Measurements from ENCODE around the gene NUDT4.
"Not testable (repeated sequence)": the region's sequence is repeated elsewhere in the genome, so short reads cannot be mapped to it uniquely, and the experiment has no call there.

The NUDT4 gene

DNA sequence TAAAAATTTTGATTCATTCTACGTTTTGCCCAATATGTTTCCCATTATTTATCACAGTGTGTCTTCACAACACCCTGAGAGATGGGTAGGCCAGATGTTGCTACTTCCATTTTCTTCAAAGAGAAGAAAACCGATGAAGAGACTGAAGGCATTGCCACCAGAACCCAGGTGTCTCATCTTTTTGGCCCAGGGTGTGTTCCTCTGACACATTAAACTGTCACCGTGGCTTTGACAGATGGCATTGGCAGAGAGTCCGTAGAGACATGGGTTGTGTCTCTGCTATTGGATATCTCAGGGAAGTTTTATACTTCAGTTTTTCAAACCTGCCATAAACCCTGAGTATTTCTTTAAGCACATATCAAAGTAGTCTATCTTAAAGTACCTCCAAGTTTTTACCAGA is 11.3 kb upstream of the NUDT4 start:
- H3K4me3 ChIP-seq (ENCODE audit: low read depth, low read length), result no peak overlapping the region

DNA sequence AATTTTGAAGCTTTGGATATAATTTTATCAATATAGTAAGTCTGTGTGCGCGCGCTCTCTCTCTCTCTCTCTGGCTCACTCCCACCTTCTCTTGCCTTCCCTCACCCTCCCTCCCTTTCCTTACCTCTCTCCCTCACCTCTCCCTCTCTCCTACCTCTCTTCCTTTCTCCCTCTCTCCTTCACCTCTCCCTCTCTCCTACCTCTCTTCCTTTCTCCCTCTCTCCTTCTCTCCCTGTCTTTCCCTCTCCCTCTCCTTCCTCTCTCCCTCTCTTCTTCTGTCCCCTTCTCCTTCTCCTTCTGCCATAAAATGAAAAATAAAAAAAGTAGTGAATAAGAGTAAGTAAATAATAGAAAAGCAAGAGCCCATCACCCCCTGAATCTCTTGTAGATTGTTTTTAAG is 9.0 kb upstream of the NUDT4 start:
- H3K4me3 ChIP-seq (ENCODE audit: low read depth, low read length), result no peak overlapping the region

DNA sequence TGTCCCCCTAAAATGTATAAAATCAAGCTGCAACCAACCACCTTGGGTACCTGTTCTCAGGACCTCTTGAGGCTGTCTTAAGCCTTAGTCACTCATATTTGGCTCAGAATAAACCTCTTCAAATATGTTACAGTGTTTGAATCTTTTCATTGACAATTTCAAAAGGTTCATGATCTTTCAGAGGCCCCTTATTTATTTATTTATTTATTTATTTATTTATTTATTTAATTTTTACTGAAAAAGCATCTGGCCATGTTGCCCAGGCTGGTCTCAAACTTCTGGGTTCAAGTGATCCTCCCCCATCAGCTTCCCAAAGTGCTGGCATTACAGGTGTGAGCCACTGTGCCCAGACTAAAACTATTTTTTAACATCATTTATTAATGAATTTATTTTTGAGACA is 8.2 kb upstream of the NUDT4 start:
- H3K4me3 ChIP-seq (ENCODE audit: low read depth, low read length), result no peak overlapping the region

DNA sequence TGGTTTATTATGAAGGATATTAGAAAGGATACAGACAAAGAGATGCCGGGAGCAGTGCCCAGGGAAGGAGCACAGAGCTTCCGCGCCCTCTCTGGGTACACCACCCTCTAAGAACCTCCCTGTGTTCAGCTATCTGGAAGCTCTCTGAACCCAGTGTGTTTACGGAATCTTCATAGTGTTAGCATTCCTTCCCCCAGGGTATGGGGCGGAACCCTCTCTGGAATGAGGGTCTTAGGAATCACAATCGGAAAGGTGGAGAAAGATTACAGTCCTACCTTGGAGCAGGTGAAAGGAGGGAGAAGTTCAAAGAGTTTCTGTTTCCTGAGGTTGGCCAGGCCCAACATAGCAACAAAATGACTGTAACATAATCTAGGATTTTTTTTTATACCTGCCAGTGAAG is 6.8 kb upstream of the NUDT4 start:
- H3K4me3 ChIP-seq (ENCODE audit: low read depth, low read length), result no peak overlapping the region

DNA sequence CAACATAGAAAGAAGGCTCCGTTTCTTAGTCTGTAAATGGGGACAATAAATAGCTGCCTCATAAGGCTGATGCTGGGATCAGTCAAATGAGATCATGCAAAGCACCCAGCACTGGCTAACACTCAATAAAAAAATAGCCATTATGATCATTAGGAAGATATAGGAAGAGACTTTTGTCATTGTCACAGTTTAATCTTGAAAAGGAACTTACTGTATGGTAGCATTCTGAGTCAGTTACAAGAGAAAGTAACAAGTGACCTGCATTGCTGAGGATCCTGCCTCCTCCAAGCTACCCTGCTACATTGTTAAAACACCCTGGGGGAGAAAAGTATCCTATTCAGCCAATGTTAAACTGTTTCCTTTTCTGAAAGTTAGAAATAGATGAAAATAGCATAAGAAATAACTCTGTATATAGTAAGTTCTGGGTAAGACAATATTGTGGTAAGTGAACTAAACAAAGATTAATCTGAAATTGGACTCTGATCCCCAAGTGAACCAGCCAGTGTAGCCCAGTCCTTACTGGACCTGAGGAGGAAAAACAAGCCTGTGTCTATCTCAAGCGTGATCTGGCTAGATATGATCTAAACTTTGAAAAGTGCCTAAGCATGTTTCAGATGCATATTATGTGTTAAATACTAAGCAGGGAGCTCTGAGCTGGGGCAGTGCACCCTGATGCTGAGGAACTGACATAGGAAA is 3.6 kb upstream of the NUDT4 start:
- no peak overlapping the region for H3K4me3 ChIP-seq (ENCODE audit: low read depth, low read length)

DNA sequence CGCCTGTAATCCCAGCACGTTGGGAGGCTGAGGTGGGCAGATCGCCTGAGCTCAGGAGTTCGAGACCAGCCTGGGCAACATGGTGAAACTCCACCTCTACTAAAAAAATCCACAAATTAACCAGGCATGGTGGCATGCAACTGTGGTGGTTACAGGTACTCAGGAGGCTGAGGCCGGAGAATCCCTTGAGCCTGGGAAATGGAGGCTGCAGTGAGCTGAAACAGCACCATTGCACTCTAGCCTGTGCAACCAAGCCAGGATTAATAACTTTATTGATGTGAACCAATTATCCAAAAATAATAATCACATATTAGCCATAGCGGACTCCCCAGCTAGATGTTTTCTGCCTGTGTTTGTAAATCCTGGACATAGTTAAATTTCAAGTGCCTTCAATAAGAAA is 1.8 kb upstream of the NUDT4 start:
- H3K4me3 ChIP-seq (ENCODE audit: low read depth, low read length), result no peak overlapping the region

DNA sequence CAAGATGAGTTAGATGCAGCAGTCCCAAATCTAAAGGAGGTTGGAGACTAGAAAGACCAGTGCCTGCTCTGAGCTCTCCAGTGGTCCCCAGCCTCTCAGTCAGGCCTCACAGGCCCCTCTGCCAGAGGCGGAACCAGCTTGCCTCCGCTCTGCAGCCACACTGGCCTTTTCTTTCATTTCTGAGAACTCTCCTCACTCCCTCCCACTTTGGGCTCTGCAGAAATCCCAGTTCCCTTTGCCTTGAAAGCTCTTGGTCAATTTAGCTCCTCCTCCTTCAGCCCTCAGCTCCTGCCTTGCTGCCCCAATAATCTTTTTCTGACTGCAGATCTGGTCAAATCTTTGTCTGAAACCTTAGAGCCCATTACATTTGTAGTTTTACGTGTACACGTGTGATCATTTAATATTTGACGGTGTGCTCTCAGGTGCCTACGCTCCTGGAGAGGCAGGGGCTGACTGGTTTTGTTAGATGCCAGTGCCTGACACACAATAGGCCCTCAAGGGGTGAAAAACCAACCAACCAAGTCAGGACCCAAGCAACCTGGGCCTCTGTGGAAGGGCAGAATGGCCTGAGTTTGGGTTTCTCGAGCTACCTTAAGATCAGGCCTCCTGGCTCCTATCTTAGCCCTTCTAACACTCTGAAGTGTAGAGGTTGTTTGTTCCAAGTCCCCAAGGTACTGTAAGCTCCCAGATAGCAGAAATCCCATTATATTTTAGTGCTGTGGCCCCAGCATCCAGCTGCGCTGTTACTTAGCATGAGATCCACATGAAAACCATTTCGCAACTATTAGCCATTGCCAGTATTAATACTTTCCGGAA is 1.1 kb upstream of the NUDT4 start:
- H3K4me3 ChIP-seq (ENCODE audit: low read depth, low read length), result peak overlapping the region; percentile 73

DNA sequence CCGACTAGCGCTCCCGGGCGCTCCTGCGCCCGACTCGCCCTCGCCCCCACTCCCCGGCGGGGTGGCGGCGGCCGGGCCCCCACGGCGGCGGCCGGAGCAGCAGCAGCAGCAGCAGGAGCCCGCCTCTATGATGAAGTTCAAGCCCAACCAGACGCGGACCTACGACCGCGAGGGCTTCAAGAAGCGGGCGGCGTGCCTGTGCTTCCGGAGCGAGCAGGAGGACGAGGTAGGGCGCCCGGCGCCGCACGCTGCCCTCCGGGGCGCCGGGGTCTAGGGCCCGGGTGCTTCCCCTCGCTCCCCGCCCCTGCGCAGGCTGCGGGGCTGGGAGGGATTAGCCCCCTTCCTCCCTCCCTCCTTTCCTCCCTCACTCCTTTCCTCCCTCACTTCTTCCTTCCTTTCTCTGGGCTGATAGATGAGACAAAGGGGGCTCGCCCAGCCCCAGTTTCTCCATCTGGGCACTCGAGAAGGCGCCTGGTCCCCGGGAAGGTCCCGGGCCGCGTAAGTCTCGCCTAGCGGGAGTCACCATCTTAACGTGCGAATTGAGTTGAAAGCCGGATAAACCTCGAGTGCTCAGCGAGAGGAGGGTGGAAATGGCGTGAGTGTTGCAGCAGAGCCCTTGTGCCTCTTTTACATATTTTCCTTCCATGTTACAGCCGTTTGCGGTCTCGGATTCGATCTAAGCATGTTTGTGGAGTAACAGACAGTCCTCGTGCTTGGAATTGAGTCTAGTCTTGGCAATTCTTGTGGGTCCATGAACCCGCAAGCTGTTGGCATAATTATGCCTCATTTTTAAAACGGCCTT is 672 bp downstream of the NUDT4 start:
- H3K4me3 ChIP-seq (ENCODE audit: low read depth, low read length), result peak overlapping the region; percentile 82

DNA sequence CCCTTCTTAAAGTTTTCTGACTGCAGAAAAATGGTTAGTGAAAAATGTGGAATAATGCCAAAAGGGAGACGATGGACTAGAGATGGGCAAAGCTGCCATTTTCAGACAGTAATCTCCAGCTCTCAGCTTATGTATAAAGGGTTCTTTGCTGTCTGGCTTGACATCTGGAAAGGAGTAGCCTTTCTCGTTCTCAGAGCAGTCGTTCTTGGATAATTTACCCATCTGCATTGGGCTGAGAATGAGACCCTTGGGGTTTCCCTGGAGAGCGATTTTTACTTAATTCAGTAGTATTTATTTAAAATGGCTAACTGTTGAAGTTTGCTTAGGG is 1.2 kb downstream of the NUDT4 start:
- H3K4me3 ChIP-seq (ENCODE audit: low read depth, low read length), result peak overlapping the region; percentile 82

DNA sequence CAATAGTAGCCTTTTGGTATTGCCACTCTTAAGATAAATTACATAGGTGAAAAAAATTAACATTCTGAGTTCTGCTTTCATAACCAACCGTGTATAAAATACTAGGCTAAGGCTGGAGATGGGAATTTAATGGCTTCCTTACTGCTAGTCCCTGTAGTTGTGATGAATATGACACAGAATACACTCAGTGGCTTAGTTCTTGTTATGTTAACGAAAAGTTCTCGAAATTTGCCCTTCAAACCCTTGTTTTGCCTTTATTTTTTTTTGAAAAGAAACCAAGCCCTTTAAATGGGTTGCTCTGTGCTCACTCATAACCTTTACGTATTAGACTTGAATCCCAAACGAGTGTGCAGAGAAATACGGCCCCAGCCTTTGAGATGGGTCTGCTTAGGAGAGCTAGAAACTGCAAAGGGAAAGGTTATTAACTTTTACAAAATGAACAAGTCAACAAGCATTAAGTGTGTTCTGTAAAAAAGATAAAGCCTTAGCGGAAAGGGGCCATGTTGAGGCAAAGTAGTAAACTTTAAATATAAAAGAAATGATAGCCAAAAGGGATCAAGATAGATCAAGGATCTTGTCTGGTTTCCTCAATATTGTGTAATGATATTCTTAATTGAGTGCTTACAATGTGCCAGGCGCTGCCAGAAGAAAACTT is 1.7 kb downstream of the NUDT4 start:
- peak overlapping the region; percentile 82 for H3K4me3 ChIP-seq (ENCODE audit: low read depth, low read length)

DNA sequence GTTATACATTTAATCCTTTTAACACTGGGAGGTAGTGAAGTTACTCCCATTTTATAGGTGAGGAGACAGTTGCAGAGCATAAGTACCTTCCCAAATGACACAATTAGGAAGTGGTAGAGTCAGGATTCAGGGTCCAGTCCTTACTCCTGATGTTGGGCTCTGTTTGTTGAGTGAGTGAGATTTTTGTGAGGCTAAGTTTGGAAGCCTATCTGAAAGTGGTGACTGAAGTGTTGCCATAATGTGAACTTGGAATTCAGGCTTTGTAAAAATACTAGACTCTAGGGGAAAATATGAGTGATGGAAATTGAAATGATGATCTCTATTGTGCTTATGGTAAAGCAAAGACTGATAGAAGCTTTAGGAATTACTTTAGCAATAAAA is 2.2 kb downstream of the NUDT4 start:
- peak overlapping the region; percentile 82 for H3K4me3 ChIP-seq (ENCODE audit: low read depth, low read length)

DNA sequence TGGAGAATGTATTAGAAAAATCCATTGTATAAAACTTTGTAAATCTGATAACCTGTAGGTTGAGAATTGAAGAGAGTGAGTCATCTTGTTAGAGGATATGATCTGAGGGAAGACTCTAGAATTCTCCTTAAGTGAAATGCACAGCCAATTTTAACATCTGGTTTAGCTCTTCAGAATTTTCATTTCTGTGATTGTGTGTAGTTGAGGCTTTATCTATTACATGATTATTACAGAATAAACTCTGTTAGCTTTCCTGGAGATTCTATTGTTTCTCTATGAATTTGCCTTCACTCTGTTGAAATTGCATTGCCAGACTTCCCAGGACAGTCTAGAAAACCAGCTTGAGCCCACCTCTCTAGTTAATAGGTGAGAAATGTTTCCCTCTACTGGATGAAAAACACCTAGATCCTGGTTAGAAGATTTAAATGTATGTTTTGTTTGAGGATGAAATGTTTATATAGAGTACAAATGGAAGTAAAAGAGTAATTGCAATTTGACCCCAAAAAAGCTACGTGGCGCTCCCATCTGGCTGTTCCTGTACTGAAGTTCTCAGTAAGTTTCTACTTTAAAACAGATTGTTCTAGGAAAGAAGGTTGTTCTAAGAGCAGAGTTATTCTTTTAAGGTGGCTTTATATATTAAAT is 2.9 kb downstream of the NUDT4 start:
- H3K4me3 ChIP-seq (ENCODE audit: low read depth, low read length), result peak overlapping the region; percentile 82

DNA sequence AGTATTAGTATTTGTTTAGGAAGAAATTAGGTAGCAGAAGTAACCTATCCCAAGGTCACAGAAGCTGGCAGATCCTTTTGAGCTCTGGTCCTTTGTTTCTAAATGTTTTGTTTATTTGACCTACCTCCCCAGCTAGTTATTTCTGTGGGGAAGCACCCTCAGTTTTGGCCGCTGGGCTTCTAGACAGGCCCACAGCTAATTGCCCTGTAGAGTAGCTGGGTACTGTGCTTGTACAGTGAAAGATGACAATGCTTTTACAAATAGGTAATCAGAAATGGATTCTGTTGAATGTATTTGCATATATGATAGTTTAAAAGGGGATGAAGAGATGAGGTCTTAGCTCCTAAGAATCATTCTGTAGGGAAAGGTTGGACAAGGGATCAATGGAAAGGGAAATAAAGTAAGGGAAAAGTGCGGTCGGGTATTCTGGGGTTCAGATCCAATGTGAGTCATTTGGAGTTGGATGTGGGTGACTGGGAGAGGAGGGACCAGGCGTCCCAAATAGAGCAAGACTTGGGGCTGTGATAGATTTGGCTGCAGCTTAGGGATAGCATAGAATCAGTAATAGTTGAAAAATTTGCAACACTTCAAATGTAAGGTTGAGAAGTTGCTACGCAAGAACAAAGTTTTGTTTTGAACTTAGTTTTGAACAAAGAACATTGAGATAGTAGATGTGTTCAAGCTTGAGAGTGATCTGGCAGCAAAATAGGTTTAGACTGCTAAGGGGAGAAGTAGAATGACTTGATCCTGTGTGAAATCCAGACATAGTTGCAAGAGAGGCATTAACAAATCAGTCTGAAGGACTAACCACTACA is 3.6 kb downstream of the NUDT4 start:
- H3K4me3 ChIP-seq (ENCODE audit: low read depth, low read length), result no peak overlapping the region

DNA sequence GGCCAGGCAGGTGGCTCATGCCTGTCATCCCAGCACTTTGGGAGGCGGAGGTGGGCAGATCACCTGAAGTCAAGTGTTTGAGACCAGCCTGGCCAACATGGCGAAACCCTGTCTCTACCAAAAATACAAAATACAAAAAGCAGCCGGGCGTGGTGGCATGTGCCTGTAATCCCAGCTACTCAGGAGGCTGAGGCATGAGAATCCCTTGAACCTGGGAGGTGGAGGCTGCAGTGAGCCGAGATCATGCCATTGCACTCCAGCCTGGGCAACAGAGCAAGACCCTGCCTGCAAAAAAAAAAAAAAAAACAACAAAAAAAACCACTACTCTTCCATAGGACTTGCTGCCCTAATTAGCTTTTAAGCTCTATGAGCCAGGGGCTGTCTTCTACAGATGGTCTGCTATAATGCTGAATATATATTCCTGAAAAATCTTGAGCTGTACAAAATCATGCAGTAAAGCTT is 4.3 kb downstream of the NUDT4 start:
- H3K4me3 ChIP-seq (ENCODE audit: low read depth, low read length), result not testable (repeated sequence)

DNA sequence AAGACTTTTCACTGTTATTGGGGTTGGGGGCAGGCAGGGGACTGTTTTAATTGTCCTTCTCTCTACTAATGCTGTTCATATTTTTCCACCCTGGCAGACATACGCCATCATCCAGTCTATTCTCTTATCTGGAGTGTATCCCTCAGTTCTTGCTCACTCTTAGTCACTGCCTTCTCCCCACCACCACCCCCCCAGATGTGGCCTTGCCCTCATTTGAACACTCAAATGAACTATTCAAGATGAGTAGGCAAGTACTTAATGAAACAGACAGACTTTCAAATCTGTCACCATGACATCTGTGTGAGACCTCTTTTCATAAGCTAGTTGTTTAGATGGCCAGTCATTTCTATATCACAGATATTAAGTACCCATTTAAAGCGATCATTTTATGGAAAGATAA is 10.1 kb downstream of the NUDT4 start:
- H3K4me3 ChIP-seq (ENCODE audit: low read depth, low read length), result no peak overlapping the region

DNA sequence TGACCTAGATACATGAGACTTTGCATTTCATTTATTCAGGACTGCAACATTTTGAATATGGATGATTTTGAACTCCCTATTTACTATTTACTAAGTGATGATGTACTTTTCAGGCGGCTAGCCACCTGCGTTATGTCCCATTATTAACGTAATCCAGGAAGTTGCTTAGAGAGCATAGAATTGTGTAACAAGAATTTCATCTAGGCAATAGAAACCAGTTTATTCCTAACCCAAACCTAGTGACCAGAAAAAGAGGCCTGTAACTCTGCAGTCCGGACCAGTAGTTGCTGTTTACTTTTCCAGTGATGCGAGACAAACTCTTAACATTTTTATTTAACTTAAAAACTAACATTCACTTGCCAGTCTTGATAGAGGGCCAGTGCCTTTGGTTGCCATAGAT is 12.3 kb downstream of the NUDT4 start:
- no peak overlapping the region for H3K4me3 ChIP-seq (ENCODE audit: low read depth, low read length)

DNA sequence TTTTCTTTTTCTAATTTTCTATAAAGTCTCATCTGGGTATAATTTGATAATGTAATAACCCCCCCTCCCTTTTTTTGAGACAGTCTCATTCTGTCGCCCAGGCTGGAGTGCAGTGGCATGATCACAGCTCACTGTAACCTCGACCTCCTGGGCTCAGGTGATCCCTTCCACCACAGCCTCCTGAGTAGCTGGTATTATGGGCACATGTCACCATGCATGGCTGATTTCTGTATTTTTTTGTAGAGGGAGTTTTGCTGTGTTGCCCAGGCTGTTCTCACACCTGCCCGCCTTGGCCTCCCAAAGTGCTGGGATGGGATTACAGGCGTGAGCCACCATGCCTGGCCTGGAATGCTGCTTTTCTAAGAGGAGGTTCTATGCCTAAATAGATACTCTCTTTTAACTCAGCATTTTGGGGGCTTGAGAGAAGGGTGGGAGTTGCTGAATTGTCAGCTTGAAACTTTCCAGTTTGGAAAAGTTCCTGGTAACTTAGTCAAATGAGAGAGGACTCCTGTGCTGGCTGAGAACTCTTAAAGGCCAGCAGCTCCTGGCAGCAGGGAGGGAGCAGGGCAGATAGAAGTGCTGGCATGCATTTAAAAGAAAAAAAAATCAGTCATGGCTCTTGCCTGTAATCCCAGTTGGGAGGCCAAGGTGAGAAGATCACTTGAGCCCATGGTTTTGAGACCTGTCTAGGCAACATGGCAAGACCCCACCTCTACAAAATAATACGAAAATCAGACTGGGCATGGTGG is 13.0 kb downstream of the NUDT4 start:
- no peak overlapping the region for H3K4me3 ChIP-seq (ENCODE audit: low read depth, low read length)

DNA sequence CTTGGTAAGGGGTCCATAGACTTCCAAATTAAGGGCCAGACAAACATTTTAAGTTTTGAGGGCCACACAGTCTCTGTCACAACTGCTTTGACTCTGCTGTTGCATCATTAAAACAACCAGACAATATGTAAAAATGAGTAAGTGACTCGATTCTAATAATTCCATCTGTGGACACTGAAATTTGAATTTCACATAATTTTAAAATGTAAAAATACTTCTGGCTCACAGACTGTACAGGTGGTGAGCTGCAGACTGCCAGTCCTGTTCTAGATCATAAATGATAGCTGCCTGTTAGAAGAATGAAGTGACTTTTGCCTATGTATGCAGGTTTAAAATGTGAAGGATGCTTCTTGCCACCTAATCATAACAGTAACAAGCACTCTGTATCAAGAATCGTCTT is 15.7 kb downstream of the NUDT4 start:
- H3K4me3 ChIP-seq (ENCODE audit: low read depth, low read length), result no peak overlapping the region

DNA sequence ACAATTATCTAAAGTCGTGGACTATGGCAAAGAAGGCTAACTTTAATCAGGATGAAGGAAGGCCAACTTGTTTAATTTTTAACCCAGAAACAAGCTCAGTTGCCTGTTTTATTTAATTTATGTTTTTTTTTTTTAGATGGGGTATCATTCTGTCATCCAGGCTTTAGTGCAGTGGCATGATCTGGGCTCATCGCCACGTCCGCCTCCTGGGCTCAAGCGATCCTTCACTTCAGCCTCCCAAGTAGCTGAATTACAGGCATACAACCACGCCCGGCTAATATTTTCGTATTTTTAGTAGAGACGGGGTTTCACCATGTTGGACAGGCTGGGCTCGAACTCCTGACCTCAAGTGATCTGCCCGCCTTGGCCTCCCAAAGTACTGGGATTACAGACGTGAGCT is 19.7 kb downstream of the NUDT4 start:
- no peak overlapping the region for H3K4me3 ChIP-seq (ENCODE audit: low read depth, low read length)

All from iPS-11a (cell line).